NT2/D1 (cell line): ENCODE data around the gene PLCG2.

Experiments used
- DNase-seq: peaks from one replicate; pipeline ENCODE4 v3.0.0-alpha.2; 2011; ENCODE audit warnings: low read depth, low spot score
- H3K27me3 ChIP-seq: 2 replicates; pipeline ENCODE4 v1.6.0; 2011; ENCODE audit warnings: mild to moderate bottlenecking; ENCODE audit not compliant: insufficient read length, insufficient read depth
- H3K36me3 ChIP-seq: 2 replicates; pipeline ENCODE4 v1.6.1; 2011; ENCODE audit warnings: mild to moderate bottlenecking, low read length, mixed read lengths; ENCODE audit not compliant: insufficient read depth, insufficient read length
- H3K4me1 ChIP-seq: 2 replicates; pipeline ENCODE4 v1.5.1; 2011; ENCODE audit not compliant: insufficient read depth, insufficient read length
- H3K4me3 ChIP-seq: 2 replicates; pipeline ENCODE4 v1.5.1; 2011; ENCODE audit warnings: low read depth; ENCODE audit not compliant: insufficient read length
- H3K9ac ChIP-seq: 2 replicates; pipeline ENCODE4 v1.6.0; 2011; ENCODE audit warnings: low read depth; ENCODE audit not compliant: insufficient read length
- H3K9me3 ChIP-seq: 2 replicates; pipeline ENCODE4 v1.5.1; 2011; ENCODE audit warnings: mild to moderate bottlenecking, low read length; ENCODE audit not compliant: insufficient read depth
- SUZ12 ChIP-seq: IDR thresholded peaks from 2 replicates; pipeline ENCODE4 v1.6.1; 2011; ENCODE audit not compliant: insufficient read length, insufficient read depth; ENCODE audit errors: extremely low read depth
- YY1 ChIP-seq: IDR thresholded peaks from 2 replicates; pipeline ENCODE4 v1.6.1; 2011; ENCODE audit not compliant: insufficient read length, insufficient read depth
- ZNF274 ChIP-seq: IDR thresholded peaks from 2 replicates; pipeline ENCODE4 v1.6.1; 2011; ENCODE audit warnings: mild to moderate bottlenecking, low read depth, low read length

PLCG2 gene

GRCh38 chr16:81850197-81850944 is 71.3 kb downstream of the PLCG2 start:
- Histone ChIP-seq H3K9ac (no peak overlapping the region), H3K9me3 (0 out of 2 replicates have a peak, but pooled peaks cover 5% of the 10 kb centered on the region), H3K4me3 (no peak overlapping the region), H3K27me3 (no peaks in the 10 kb centered on the region), H3K36me3 (no peaks in the 10 kb centered on the region), H3K4me1 (peaks cover 3% of the 10 kb centered on the region)
- TF ChIP-seq ZNF274, result no peak
- no peak for TF ChIP-seq SUZ12
- TF ChIP-seq YY1, result no peak
- no peak for DNase-seq

DNA sequence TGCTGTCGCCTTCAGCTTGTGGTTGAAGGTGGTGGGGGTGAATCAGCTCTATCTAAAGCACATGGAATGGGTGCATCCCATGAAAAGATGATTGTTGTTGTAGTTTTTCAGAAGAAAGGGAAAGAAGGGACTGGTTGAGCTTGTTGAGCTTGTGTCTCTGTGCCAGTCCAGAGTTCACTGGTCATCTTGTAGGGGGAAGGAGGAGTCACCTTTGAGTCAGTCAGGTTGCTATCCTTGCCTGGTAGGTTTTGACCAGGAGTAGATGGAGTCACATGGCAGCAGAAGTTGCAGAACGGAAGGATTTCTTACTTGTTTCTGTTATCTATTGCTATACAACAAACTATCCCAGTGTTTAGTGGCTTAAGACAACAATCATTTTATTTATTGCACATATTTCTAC is 73.3 kb downstream of the PLCG2 start:
- H3K36me3 ChIP-seq, result no peaks in the 10 kb centered on the region
- peaks cover 3% of the 10 kb centered on the region for H3K4me1 ChIP-seq
- TF ChIP-seq ZNF274 (no peak), YY1 (no peak), SUZ12 (no peak)
- no peaks in the 10 kb centered on the region for H3K27me3 ChIP-seq
- no peak overlapping the region for H3K9ac ChIP-seq
- H3K9me3 ChIP-seq, result no peaks in the 10 kb centered on the region
- DNase-seq, result no peak
- H3K4me3 ChIP-seq, result no peak overlapping the region

DNA sequence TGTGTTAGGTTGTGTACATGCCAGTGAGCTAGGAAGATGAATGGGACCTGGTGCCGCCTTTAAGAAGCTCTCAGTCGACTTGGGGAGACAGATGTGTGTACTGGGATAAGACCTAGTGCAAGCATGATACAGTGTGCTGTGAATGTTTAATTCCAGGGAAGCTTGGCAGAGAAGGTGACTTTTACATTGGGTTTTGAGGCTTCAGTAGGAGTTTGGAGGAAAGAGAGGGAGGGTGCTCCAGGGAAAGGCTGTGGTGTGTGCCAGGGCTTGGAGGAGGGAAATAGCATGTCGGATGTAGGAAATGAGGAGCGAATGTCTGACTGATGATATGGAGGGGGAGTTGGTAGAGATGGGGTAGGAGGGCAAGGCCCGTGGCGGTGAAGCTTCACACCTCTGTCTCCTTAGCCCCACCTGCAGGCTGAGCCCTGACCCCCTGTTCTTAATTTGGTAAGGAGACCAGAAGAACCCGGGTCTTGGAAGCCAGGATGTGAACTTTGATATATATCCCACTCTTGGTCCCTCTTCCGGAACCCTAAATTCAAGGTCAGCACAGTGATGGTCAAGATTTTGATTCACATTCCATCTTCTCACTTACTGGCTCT is 76.6 kb downstream of the PLCG2 start:
- Histone ChIP-seq H3K9ac (no peak overlapping the region), H3K4me3 (no peak overlapping the region), H3K9me3 (no peaks in the 10 kb centered on the region), H3K4me1 (no peaks in the 10 kb centered on the region), H3K27me3 (no peaks in the 10 kb centered on the region), H3K36me3 (no peaks in the 10 kb centered on the region)
- DNase-seq, result no peak
- no peak for TF ChIP-seq YY1
- no peak for TF ChIP-seq SUZ12
- TF ChIP-seq ZNF274, result no peak

- H3K9ac ChIP-seq, result no peak overlapping the region
- H3K9me3 ChIP-seq, result no peaks in the 10 kb centered on the region
- H3K36me3 ChIP-seq, result no peaks in the 10 kb centered on the region
- H3K4me1 ChIP-seq, result peaks cover 7% of the 10 kb centered on the region
- no peak overlapping the region for H3K4me3 ChIP-seq
- TF ChIP-seq ZNF274 (no peak), YY1 (no peak), SUZ12 (no peak)
- no peaks in the 10 kb centered on the region for H3K27me3 ChIP-seq
- DNase-seq, result no peak
Observed at GRCh38 chr16:81860287-81861266, 81.5 kb downstream of the PLCG2 start.

DNA sequence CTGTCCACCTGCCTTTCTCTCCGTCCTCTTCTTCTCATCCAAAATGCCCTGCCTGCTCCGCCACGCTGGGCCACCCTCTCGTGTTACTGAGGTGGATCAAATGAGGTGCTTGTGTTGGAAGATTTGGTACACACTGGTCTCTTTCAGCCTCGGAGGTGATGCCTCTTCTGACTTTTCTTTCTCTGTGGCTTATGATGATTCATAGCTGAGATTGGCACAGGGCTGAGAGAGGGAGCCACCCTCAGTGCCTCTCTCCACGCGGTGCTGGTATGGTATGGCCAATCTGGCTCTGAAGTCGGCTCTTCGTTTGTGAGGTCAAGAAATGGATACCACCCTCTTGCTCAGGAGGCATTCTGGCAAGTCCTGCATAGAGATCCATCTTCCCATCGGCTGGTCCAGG is 82.4 kb downstream of the PLCG2 start:
- peaks cover 7% of the 10 kb centered on the region for H3K4me1 ChIP-seq
- no peak overlapping the region for H3K4me3 ChIP-seq
- H3K36me3 ChIP-seq, result no peaks in the 10 kb centered on the region
- H3K9me3 ChIP-seq, result no peaks in the 10 kb centered on the region
- TF ChIP-seq SUZ12, result no peak
- TF ChIP-seq YY1, result no peak
- TF ChIP-seq ZNF274, result no peak
- no peak overlapping the region for H3K9ac ChIP-seq
- no peaks in the 10 kb centered on the region for H3K27me3 ChIP-seq
- DNase-seq, result no peak

- no peaks in the 10 kb centered on the region for H3K36me3 ChIP-seq
- TF ChIP-seq YY1 (no peak), SUZ12 (no peak), ZNF274 (no peak)
- DNase-seq, result no peak
- no peak overlapping the region for H3K9ac ChIP-seq
- H3K9me3 ChIP-seq, result no peaks in the 10 kb centered on the region
- no peaks in the 10 kb centered on the region for H3K27me3 ChIP-seq
- no peak overlapping the region for H3K4me3 ChIP-seq
- peaks cover 7% of the 10 kb centered on the region for H3K4me1 ChIP-seq
Observed at GRCh38 chr16:81861915-81862314, 82.8 kb downstream of the PLCG2 start.
